Fibroblast of the aortic adventitia (primary cell): ENCODE results near the gene RITA1. TPM values are rescaled to one million over a fixed set of nuclear protein-coding genes. Genes with fewer than 3 reads are reported as not detected.

Experiments
- DNase-seq: peaks from one replicate; pipeline ENCODE4 v3.0.0-alpha.2; 2010; ENCODE audit warnings: low read depth
- H3K4me3 ChIP-seq: 2 replicates; pipeline ENCODE4 v1.5.1; 2011; ENCODE audit warnings: low read depth, mild to moderate bottlenecking, control low read depth, low read length, moderate library complexity
- CTCF ChIP-seq: IDR thresholded peaks from 2 replicates; pipeline ENCODE4 v1.5.1; 2011; ENCODE audit warnings: mild to moderate bottlenecking, low read length, control low read depth, inconsistent platforms; ENCODE audit not compliant: insufficient read depth
- total RNA-seq: library from RNA; depleted of rRNA; stranded (reverse); fragments of >200 nt; gene quantifications from 2 replicates; pipeline ENCODE4 v1.2.3, GENCODE V29; 2012; ENCODE audit warnings: low replicate concordance

RITA1 gene
- total RNA-seq, 1 donor = 13.5 TPM

GRCh38 chr12:113155060-113155459, 30.5 kb upstream of the RITA1 start:
- no peak for DNase-seq
- no peak overlapping the region for H3K4me3 ChIP-seq
- TF ChIP-seq CTCF = no peak

GRCh38 chr12:113155646-113156045, 29.9 kb upstream of the RITA1 start:
- no peak for DNase-seq
- no peak for TF ChIP-seq CTCF
- no peak overlapping the region for H3K4me3 ChIP-seq

- DNase-seq = no peak
- H3K4me3 ChIP-seq = no peak overlapping the region
- TF ChIP-seq CTCF = no peak
These were observed 28.2 kb upstream of the RITA1 start for GRCh38 chr12:113157218-113157859.

GRCh38 chr12:113158439-113159203, 26.9 kb upstream of the RITA1 start:
- TF ChIP-seq CTCF = no peak
- DNase-seq = no peak
- H3K4me3 ChIP-seq = no peak overlapping the region

- H3K4me3 ChIP-seq = no peak overlapping the region
- DNase-seq = no peak
- TF ChIP-seq CTCF = no peak
These were observed 25.6 kb upstream of the RITA1 start for GRCh38 chr12:113159937-113160336.

- no peak for DNase-seq
- H3K4me3 ChIP-seq = no peak overlapping the region
- TF ChIP-seq CTCF = no peak
These were observed 24.0 kb upstream of the RITA1 start for GRCh38 chr12:113161415-113162016.
